GM19397 (cell line): ENCODE results near the gene CELF4.

Source experiments
- ATAC-seq: cut with Tn5 transposase; IDR thresholded peaks from one replicate; pipeline ENCODE4 v1.9.1; 2021; ENCODE audit warnings: mild to moderate bottlenecking, moderate library complexity; ENCODE audit not compliant: unreplicated experiment

The CELF4 gene

DNA sequence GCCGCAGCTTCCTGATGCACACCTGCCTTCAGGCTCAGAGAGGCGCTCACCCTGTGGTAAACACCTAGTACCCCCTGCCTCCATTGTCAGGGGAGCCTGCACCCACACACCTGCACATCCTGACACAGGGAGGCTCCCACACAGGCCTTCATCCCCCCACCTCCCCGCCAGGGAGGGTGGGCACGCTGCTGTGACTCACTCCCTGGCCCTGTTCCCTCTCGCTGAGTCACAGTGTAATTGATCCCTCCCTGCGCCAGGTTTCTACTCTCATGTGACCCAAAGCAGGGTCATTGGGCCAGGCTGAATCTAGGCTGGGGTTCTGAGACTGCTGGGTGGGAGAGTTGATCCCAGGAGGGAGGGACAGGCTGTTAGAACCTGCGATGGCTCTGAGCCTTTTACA lies 8.5 kb upstream of the CELF4 start:
- no peak for ATAC-seq

DNA sequence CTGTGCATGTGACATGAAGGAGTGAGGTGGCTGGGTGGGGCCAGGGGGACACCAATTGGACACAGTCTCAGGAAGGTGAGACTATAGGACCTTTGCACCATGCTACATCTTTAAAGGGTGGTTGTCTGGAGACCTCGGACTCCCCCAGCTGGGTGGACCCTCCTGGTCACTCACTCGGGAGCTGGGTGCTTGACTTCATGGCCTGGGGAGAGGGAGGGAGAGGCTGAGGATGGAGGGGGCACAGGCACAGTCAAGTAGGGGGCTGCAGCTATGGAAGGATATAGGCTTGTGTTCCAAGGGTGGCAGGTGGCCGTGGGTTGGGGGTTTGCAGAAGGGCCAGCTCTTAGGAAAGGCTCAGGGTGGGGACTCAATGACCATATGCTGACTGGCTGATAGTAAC lies 7.1 kb upstream of the CELF4 start:
- ATAC-seq = no peak

DNA sequence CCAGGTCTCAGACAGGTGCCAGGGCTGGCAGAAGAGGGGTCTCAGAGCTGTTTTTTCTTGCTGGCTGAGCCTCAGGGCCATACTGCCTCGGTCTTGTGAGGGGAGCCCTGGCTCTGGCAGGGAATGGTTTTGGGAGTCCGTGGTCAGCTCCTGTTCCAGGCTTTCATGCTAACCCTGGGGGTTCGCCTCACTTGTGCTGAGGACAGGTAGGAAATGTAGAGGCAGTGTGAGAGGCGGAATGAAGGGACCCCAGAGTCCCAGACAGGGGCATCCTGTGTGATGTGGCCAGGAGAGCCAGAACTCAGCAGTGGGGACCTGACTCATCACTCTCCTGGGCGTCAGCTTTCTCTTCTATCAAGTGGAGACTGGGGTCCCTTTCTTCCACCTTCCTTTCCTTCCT lies 5.7 kb upstream of the CELF4 start:
- ATAC-seq = no peak

DNA sequence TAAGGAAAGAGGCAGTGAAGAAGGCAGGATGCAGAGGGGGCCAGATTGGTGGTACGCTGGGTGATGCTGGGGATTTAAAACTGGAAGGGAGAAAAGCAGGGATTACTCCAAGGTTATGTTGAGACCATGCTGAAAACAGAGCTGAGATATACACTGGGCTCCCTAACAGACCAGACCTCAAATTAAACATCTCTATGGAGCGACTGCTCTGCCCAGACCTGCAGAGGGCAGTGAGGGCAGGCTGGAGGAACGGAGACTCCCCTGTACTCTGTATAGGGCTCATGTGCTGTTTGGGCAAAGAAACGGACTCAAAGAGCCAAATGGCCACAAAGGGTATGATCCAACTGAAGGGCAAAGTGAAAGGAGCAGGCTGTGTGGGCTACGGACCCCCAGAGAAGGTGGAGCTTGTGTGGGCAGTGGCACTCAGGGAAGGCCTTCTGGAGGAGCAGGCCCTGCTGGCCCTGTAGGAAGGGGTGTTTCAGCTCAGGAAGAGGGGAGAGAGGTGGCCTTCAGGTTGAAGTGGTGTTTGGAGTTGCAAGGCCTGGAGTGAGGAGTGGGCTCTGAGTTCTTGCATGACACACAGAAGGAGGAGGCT lies 4.8 kb upstream of the CELF4 start:
- no peak for ATAC-seq

DNA sequence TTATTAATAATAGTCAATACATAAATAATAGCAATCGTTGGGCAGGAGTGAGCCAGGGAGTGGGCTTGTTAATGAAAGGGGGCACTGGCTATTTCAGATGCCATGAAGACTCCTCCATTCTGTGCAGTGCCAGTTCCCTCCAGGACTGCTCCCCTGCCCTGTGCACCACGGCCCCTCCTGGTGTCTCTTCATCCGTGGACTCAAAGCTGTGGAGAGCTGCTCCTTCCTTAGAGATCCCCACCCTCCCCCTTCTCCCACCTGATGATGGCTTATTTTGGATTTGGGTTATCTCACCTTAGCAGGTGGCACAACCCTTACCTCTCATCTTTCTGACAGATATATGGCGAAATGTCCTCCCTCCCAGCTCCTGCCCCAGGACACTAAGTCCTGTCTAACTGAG lies 3.1 kb upstream of the CELF4 start:
- ATAC-seq = no peak

DNA sequence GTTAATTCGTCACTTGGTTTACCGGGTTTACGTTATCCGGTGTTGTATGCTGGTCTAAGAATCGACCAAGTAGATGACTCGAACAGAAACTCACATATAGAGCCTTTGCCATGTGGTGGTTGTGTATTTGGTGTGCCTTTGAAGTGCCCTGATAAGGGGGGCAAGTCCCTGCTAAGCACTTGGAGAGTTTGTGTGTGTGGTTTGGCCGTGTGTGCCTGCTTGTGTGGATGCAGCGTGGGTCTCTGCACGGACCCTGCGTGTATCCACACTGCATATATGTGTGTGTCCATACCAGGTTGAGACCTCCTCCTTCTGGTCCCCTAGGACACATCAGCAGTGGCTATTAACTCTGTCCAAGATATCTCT lies 2.4 kb upstream of the CELF4 start:
- no peak for ATAC-seq

DNA sequence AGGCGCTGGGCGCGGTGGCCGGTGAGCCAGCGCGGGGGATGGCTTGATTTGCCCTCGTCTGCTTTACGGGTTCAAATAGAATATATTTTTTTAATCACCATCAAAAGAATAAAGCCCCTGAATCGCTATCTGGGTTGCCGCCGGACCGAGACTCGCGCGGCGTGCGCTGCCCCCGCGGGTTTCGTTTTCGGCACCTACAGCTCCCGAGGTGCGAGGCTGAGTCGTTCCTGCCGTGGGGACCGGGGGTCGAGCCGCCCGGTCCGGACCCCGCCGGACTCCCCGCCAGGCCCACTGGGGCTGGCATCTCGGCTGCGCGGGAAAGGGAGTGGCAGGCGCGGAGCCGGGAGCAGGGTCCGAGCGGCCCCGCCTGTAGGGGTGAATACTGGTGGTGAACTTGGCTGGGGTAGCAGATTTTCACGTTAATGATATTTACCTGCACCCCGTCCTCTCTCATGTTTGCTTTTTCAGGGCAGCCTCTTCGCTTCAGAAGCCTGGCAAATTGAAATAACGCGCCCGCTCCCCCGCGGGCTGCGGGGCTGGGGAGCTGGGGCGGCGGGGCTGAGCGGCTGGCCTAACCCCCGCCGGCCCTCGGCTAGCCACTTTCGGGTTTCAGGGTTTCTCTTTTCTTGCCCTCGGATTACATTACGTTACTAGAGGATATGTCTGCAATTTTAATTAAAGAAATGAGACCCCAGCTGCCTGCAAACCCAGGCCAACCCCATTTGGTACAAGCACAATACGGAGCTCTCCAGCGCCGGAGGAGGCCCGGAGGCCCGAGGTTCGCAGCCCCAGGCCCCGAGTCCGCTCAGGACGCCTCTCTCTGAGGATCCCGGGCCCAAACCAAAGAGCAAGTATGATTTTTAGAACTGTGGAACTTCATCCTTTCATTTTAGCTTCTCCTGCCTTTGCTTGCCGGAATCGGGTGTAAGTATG lies 1.7 kb upstream of the CELF4 start:
- ATAC-seq = no peak

DNA sequence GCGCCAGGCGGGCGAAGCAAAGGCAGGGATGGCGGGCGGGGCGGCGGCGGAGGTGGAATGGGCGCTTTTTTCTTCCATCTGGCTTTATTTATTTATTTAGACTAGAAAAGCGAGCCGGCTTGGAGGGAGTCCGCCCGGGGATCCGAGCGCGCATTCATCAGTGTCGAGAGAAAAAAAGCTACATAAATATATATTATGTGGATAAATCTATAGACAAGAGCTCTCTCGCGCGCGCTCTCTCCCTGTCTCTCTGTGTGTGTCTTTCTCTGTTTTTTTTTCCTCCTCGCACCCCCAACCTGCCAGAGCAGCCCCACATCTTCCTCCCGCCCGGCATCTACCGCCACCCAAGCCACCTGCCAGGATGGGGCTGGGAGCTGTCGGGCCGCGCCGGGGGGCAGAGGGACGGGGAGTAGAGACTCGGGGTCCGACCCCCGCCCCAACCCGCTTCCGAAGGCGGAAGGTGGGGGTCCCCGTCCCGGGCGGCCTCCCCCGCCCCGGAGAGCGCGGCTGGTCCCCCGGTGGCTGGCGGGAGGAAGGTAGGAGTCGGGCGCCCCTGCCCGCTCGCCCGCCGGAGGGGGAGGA lies 972 bp upstream of the CELF4 start:
- ATAC-seq = no peak

DNA sequence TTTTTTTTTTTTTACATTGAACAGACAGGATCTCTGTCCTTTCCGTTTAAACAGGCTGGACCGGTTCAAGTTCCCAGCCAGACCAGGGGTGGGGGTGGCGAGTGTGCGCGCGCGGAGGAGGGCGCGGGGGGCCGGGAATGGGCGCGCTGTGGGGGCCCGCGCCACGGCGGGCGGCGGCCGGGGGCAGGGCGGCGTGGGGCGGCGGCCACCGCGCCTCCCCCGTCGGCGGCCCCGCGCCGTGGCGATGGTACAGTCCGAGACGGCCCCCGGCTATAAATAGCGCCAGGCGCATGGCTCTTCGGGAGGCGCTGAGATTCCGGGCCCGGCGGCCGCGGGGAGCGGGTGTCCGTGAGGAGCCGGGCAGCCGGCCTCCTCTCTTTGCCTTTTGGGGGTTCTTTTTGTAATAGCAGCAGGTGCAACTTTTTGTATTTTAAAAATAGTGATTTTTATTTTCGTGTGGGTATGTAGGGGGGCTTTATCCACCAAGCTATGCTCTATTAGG lies 430 bp upstream of the CELF4 start:
- ATAC-seq = no peak

DNA sequence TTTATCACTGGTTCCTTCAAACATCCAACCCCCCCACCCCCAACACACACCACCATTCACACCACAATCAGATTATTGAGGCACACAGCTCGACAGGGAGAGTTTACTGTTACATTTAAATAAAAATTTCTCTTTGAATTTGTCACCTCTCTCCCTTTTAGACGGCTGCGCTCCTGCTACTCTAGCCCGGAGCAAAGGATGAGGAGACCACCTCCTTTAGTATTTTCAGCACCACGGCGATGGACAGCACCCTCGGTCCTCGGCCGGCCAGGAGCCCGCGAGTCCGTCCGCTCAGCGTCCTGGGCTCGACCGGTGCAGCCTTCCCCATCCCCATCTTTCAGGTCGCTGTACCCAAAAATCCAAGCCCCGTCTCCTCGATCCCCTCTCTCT lies 892 bp downstream of the CELF4 start:
- no peak for ATAC-seq

DNA sequence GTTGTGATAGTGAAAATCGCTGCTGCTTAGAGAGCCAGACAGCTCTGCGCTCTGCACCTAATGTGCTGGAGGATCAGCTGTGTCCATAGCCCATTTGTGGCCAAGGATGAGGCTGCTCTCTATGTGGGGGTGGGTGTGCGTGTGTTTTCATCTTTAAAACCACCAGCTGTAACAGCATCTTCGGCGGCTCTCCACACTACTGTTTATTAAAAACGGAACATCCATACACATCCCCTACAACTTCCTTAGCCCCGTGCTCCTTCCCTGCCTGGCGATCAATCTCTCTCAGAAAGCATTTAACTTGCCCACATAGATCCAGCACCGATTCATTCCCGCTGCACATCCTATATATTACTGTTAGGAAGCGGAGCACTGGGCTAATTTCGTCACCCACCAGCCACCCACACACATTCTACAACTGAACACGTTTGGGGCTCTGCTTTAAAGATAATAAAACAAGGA lies 1.6 kb downstream of the CELF4 start:
- no peak for ATAC-seq

DNA sequence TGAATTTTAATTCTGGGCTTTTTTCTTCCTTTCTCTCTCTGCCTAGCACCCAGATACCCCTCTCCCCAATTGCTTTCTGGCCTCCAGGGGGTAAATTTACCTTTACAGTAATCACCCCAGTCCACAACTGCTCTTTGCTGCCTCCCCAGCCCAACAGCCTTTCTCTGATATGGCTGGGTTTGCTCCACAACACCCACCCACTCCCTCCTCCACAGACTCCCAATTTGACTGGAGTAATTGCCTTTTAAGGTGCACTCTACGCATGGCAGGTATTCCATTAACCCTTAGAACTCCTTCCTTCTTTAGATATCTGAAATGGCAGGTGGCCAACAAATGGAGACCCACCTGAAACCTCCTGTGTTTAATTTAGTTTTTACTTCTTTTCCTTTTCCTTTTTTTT lies 3.6 kb downstream of the CELF4 start:
- ATAC-seq = no peak

DNA sequence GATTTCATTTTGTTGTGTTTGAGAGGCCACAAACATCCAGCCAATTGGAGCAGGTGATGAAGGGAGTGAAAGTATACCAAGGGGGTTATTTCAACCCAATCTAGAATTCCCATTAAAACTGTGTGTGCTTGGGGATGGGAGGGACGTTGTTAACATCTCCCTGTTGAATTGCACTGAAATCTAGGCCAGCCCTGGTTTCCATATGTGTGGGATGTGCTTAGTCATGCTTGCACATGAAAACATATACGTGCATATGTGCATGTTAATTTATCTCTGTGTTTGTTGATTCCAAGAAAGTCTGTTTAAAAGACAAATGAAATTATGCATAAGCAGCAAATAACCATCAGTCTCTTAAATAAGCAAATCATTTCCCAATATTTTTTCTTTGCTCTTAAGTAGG lies 5.6 kb downstream of the CELF4 start:
- no peak for ATAC-seq

DNA sequence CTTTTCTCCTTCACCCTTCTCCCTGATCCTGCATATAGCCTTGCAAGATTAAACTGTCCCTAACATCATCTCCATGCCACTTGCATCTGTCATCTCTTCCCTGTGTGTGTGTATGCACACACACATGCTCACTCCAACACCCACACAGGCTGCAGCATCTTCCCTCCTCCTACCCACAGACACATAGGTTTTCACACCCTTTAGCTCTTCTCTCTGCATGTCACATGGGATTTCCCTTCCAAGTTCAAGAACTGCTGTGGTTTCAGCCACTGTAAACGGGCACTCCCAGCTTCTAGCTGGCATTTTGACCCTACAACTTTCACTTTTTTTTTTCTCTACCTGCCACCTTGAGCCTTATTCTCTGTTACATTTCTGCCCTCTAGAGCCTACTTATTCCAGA lies 6.4 kb downstream of the CELF4 start:
- ATAC-seq = no peak

DNA sequence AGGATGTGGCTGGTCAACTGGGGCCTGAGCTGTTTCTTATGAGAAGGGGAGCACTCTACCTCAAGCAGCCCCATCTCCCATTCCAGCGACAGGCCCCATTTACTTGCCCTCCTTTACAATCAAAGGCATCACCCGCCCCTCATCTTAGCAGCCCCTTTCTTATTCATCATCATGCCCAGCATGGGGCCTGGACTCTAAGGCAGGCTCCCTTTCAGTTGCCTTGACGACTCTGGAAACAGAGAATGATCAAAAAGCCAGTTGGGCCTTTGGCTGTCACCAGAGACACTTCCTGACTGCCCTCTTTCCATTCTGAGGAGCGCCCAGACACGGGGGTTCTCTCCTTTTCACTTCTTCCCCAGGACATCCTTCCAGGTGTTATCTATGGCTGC lies 11.2 kb downstream of the CELF4 start:
- no peak for ATAC-seq

DNA sequence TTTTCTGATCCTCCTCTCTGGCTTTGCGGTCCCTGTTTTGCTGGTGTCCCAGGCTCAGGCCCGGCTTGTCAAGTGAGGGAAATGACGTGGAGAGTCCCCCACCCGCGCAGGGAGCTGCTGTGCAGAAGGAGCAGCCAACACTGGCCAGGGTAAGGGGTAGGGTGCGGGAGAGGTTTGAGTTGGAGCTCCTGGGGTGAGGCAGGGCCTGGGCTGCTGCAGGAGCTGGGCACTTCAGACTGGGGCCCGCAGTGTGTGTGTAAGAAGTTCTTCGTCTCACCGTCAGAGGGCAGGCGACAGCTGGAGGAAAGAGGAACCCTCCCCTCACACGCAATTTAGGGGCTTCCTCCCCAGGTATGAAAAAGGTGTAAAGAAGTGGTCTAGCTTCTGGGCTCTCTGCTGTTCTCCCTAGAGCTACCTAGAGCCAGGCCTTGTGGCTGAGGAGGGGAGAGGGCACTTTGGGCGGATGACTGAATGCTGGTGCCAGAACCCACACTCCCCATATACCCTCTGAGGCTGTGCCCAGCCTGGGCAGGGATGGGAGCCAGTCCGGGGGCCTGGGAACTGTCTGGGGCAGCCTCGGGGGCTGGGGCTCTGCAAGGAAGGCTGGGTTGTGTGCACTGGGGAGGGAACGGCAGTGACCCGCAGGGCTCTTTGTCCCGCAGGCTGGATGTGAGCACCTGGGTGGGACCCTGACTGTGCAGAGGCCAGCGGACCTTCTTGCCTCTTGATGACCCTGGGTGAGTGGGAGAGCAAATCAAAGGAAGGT lies 11.8 kb downstream of the CELF4 start:
- no peak for ATAC-seq

DNA sequence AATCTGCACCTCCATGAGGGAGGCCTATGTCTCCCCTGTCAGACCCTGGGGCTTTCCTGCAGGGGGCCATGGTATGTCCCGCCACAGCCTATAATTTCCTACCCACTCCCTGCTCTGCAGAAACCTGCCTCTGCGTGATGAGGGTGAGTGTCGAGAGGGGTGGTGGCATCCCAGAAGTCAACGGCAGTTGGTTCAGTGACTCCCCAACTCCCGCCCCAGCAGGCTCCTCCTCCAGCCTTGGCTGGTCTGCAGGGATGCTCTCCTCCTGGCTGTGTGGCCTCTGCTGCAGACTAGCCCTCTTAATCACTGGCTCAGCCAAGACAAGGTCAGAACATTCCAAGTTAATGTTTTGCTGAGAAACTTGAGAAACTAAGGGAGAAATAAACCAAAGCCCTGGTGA lies 13.3 kb downstream of the CELF4 start:
- ATAC-seq = no peak

DNA sequence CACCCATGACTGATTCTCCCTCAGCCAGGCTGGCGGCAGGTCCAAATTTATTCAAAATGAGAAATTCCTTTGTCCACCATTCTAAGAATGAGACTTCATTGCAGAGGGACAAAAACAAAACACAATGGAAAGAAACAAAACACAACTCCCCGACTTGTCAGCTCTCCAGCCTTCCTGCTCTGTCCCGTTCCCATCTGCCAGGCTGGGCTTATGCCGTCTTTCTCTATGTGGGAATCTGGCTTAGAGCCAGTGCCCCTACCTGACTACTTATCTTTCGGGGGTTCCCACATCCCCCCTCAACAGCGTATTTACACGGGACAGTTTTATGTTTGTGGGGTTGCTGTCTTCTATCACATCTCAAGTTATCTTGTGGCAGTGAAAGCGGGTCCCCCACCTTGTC lies 13.8 kb downstream of the CELF4 start:
- no peak for ATAC-seq

DNA sequence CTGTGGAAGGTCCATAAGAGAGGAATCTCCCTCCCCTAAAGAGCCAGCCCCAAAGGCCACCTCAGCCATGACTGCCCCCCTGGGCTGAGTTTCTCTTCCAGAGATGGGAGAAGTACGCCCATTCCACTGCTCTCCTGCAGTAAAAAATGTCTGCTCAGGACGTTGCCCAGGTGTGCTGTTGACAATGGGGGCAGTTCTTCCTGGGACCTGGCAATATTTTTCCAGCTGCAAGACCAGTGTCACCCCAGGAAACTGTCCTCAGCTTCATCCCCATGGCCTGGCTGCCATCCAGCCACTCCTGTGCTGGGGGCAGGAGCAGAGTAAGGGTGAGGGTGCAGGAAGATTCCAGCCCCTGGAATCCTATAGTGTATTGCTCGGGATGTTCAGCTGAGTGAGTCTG lies 14.3 kb downstream of the CELF4 start:
- no peak for ATAC-seq

DNA sequence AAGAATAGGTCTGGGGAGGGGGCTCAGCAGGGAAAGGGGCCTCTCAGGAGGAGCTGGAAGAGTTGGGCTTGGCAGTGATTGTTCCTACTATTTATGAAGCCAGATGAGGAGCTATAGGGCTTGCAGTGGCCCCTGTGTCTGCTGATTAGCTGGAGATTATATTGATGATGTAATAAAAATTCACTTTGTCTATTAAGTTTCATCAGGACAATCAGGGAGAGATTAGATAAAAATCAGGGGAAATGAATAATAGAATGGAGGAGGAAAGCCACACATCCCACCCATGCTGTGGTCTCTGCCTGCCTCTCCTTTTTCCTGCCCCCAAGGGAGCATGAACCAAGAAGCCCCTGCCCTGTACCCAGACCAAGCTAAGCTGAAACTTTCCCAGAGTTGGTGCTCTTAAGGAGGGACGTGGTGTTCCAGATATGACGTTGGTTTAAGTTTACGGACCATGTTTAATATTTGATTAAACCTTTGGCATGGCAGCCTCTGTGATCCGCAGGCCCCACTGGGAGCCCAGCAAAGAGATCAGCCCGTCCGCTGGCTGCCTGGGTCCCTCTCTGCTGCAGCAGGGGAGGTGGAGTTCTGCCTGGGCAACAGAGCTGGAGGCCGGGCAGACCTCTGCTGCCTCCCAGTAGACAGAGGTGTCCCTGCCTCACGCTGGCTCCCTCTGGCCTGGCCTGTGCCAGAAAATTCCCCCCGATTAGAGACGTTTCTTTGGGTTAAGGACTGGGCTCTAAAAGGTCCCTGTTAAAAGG lies 15.3 kb downstream of the CELF4 start:
- ATAC-seq = no peak
